GM18508 (cell line): ENCODE results near the gene ADCK2.
"Not testable (repeated sequence)": the region's sequence is repeated elsewhere in the genome, so short reads cannot be mapped to it uniquely, and the experiment has no call there.

Source experiments
- ATAC-seq: cut with Tn5 transposase; IDR thresholded peaks from one replicate; pipeline ENCODE4 v1.9.1; 2021; ENCODE audit warnings: moderate number of reproducible peaks; ENCODE audit not compliant: insufficient read depth, unreplicated experiment

Gene ADCK2

DNA sequence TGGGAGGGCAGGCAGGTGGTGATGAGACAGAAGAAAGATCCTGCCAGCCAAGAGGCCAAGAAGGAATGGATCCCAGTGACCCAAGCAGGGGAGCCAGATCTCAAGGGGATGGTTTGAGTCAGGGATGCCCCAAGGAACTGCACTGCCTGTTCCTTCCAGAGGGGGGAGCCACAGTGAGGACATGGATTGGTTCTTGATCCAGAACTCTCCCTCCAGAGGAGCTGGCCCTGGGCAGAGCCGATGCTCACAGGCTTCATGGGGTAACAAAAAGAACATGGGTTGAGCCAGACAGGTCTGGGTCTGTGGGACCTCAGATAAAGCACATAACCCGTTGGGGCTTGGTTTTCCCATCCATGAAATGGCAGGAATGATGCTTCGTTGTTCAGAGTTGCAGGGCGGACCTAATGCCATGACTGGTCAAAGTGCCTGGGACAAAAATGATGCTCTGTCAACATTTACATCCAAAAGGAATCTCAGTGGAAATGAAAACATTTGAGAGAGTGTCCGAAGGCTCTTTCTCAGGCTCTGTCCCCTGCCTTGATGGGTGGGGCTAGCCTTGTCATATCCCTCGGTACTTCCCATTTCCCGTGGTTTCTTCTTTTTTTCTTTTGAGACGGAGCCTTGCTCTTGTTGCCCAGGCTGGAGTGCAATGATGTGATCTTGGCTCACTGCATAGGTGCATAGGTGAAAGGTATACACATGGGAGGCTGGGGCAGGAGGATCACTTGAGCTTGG lies 27.4 kb upstream of the ADCK2 start:
- no peak for ATAC-seq

DNA sequence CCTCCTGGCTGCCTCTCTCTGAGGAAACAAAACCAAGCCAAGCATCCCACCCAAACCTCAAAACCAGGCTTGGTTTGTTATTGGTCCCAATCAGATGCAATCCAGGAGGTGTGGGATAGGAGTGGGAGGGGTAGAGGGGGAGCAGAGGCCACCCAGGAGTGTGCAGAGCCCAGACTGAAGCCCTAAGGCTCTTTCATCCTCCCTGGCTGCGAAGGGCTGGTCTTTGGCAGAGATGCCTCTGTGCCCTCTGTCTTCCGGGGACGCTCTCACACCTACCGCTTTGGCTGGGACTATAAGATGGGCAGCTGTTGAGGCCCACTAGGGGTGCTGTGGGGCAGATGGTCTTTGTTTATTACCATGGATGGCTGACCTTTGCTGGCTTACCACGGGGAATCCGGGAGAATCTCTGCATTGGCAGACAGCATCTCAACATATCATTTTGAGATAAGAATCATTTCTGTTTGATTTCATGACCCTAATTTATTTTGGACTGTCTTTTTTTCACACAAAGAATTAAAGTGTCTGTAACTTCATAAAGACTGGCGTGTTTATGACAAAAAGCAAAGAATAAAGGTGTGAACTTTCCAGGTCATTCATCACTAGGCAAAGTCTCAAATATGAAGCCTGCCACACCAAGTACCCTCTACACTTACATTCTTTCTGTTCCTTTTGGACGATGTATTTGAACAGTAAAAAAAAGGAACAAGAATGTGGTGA lies 25.7 kb upstream of the ADCK2 start:
- peak; percentile 78 for ATAC-seq

DNA sequence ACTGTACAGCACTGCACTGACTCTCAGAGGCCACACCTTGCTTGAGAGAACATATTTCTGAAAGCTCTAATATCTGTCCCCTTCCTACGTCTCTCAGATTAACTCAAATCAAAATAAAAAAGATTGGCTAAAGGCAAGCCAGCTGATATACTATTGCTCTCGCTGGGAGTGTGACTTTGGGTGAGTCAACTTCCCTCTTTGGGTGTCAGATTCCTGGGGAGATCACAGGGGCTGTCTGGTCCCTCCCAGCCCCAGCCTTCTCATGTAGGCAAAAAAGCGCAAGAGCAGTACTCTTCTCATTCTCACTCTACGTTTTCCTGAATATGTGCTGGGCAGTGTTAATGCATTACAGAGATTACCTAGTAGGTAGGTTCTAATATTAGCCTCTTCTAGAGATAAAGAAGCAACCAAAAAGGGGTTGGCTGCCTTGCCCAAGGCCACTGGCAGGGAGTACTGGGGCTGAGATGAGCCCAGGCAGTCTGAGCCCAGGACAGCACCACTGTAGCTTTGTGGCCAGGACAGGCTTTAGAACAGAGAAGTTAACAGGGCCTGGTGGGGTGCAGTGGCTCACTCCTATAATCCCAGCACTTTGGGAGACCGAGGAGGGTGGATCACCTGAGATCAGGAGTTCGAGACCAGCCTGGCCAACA lies 23.1 kb upstream of the ADCK2 start:
- ATAC-seq, result no peak

DNA sequence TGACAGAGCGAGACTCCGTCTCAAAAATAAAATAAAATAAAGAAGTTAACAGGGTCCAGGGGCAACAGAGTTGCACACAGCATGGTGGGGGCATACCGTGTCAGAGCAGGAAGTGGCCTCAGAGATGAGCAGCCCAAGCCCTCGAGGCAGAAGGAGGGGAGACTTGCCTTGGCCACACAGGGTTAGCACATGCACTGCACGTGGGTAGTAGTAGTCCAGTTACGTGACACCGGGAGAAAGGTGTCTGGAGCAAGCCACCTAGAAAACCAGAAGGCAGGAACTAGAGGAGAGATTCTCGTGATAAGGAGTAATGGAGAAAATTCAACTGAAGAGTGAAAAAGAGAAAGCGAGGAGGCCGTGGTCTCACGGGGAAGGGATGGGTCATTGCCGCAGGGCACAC lies 22.4 kb upstream of the ADCK2 start:
- ATAC-seq, result no peak

DNA sequence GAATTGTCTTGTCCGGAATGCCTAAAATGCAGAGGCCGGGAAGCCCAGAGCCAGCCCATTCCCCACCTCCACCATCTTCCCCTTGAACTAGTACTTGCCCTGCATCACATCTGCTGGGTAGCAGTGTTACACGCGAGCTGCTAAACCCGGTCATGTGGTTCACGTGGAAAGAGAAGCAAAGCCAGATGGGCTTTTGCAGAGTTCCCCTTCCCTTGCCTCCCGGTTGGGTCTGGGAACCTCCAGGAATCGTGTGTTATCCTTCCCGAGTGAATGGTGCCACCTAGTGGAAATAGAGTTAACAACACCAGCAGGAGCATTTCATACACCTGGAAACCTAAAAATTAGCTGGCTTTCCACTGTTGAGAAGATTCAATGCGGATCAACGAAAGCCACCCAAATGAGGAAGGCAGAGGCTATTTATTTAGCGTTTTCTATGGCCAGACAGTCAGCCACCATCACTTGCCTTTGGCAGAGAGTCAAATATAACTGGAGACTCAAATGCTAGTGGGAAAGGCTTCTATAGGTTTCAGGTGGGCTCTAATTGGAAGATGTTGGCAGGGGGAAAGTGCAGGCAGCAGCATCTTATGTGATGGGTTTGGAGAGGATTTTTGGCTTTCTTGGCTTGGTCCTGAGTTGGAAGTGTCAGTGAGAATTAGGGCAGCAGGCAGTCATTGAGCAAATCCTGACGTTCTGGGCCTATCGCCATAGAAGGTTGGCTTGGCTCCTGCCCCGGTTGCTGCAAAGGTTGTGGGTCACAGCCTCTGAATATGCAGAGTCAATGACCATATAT lies 19.2 kb upstream of the ADCK2 start:
- no peak for ATAC-seq

DNA sequence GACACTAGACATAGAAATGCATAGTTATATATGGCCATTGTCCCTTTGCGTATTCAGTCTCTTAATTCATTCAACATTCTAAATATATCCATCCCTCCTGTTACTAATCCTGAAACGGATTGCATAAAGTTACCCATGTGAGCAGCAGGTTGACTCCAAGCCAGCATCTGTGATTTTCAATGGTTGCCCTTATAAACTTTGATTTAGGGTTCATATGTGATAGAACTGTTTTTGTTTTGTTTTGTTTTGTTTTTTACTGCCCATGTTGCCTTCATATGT lies 18.7 kb upstream of the ADCK2 start:
- ATAC-seq, result no peak

DNA sequence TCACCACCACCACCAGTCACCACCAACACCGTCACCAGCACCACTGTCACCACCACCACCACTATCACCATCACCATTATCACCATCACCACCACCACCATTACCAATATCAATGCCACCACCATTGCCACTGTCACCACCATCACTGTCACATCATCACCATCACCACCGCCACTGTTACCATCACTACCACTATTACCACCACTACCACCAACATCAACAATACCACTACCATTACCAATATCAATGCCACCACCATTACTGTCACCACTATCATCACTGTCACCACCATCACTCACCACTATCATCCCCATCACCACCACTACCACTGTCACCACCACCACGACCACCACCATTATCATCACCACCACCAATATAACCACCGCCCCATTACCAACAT lies 18.1 kb upstream of the ADCK2 start:
- ATAC-seq, result no peak

DNA sequence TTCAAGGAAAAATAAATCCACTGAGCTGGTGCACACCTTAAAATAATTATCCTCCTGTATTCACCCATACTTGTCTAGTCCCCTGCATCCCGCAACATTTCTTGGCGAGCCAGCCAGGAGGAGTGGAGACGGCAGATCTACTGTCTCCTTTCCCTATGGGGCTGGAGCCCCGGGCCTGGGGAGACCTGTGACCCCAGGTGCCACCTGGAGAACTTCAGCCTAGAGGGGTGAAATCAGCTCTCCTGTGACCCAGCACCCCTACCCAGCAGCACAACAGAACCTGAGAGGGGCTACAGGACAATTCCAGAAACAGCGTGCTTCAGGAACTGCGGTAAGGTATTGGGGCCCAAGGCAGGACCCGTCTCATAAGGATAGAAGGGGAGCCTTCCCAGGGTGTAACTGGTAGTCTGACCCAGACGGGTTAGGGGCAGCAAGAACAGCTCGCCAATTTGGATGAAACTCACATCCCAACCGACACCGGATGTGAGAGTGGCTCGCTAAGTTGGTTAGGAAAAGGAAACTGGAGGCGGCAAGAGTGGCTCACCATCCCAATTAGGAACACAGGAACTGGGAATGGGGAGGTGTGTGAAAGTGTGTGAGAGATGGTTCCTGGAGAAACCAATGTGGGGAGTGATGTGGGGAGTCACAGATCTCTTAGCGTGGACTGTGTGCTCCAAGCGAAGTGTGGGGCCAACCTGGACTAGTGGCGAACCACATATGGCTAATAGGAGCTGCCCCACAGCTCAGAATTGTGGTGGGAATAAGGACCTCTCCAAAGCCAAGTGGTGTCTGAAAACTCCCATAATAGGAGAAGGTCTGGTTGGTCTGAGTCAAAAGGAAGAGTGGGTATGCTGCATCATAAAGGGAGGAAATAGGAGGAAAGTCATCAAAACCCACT lies 17.0 kb upstream of the ADCK2 start:
- no peak for ATAC-seq

DNA sequence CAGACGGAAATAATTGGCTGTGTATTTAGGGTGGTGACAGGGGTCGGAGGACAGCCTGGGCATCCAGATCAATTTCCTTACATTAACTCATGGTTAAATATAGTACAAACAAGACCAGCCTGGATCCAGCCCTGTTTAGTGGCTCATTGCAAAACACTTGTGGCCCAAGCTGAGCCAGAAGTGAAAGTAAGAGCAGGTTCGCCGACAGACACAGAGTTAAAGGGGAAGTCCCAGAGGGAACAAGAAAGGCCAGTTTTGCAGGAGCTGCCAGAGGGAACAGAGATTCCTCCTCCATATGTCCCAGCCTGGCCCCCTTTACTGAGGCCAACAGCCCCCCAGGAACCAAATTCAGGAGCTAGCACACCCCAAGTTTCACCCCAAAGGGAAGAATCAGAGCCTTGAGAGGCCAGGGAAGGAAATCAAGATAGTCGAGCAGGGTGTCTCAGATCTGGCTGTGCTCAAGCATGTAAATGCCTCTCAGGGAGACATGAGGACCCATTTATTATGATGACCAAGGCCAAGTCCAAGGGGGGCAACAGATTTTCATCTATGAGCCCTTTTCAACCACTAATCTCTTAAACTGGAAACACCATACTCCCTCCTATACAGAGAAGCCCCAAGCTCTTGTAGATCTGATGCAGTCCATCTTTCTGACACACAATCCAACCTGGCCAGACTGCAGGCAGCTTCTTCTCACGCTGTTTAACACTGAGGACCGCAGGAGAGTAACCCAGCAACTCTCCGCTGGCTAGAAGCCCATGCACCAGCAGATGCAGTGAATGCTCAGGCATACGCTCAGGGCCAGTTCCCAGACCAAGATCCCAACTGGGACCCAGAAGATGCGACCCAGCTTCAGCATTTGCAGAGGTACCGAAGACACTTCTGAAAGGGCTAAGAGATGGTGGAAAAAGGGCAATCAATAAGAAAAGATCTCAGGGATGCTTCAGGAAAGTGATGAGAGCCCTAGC lies 15.9 kb upstream of the ADCK2 start:
- peak; percentile 81 for ATAC-seq

DNA sequence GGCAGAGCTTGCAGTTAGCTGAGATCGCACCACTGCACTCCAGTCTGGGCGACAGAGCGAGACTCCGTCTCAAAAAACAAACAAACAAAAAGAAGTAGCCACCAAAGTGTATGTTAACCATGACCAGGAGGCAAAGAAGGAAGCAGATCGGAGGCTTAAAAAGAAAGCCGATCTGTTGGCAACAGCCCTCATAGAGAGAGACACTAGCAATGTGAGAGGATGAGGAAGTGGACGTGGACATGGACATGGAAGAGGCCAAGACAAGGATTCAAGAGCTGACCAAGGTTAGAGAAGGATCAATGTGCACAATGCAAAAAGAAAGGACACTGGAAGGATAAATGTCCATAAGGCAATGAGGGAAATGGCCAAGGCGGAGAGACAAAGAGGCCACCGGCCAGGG lies 14.9 kb upstream of the ADCK2 start:
- ATAC-seq, result no peak

DNA sequence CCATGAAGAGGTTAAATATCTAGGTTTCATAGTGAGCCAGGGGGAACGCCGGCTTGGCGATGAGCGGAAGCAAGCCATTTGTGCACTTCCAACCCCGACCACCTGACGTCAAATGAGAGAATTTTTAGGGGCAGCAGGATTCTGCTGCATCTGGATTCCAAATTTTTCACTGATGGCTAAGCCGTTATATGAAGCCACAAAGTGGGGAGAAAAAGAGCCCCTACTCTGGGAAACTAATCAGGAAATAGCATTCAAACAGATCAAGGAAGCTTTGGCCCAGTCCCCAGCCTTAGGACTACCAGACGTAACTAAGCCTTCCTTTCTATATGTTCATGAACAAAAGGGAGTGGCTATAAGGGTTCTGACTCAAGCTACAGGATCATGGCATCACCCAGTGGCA lies 12.9 kb upstream of the ADCK2 start:
- no peak for ATAC-seq

DNA sequence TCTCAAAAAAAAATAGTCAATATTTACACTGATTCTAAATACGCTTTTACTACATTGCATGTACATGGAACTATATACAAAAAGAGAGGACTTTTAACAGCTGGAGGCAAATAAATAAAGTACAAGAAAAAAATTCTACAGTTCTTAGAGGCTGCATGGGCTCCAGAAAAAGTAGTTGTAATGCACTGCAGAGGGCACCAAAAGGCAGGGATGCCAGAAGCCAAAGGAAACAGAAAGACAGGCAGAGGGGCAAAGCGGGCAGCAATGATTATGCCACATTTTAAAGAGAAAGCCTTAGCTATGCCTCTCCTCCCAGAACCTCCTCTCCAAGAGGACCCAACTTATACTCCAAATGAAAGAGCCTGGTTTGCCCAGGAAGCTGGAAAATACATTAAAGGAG lies 11.6 kb upstream of the ADCK2 start:
- no peak for ATAC-seq

DNA sequence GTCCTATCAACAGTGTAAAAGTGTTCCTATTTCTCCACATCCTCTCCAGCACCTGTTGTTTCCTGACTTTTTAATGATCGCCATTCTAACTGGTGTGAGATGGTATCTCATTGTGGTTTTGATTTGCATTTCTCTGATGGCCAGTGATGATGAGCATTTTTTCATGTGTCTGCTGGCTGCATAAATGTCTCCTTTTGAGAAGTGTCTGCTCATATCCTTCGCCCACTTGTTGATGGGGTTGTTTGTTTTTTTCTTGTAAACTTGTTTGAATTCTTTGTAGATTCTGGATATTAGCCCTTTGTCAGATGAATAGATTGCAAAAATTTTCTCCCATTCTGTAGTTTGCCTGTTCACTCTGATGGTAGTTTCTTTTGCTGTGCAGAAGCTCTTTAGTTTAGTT lies 9.8 kb upstream of the ADCK2 start:
- ATAC-seq, result not testable (repeated sequence)

DNA sequence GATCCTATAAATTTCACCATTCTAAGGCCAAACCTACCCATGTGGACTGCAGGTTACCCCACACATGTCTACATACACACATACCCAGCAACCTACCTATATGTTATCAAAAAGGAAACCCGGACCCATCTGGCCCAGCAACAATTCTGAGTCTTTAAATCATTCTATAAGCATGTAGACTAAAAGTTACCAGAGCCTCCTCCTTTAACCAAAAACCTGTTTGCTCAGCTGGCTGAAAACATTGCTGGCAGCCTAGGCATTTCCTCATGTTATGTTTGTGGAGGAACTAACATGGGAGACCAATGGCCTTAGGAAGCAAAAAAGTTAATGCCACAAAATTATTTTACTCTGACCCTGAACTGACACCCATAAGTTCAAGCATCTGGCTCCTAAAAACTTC lies 5.3 kb upstream of the ADCK2 start:
- no peak for ATAC-seq

DNA sequence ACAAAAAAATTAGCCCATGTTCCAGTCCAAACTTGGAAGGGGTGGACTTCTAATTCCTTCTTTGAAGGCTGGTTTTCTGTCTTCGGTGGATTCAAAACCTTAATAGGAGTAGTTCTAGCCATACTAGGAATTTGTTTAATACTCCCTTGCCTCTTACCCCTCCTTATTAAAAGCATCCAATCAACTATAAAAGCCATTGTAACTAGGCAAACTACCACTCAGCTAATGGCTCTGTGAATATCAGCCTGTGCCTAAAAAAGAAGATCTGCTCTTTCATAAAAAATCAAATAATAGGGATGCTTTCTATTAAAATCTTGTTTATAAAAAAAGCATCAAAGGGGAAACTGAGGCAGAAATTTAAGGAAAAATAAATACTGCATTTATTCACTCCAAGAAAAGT lies 4.1 kb upstream of the ADCK2 start:
- ATAC-seq, result no peak

DNA sequence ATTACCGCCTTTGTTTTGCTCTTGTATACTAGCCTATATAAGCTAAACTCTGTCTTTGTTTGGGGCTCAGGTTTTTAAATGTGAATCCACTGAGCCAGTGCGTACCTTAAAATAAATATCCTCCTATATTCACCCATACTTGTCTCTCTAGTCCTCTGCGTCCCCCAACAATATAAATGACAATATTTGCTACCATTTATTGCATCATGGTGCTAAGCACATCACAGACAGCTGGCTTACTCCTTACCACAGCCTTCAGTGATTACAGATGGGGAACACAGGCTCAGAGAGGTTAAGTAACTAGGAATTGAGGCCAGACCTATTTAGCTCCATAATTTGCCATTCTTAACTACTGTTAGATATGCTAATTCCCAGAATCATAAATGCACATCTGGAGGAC lies 3.4 kb upstream of the ADCK2 start:
- ATAC-seq, result no peak

DNA sequence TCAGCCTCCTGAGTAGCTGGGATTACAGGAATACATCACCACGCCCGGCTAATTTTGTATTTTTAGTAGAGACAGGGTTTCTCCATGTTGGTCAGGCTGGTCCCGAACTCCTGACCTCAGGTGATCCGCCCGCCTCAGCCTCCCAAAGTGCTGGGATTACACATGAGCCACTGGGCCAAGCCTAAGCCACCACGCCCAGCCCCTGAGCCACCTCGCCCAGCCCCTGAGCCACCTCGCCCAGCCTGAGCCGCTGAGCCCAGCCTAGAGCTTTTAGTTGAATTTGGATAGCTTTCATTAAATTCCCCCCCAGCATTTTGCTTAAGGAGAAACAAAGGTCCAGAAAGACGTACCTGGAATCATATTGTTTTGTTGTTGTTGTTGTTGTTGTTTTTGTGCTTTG lies 2.9 kb upstream of the ADCK2 start:
- not testable (repeated sequence) for ATAC-seq

DNA sequence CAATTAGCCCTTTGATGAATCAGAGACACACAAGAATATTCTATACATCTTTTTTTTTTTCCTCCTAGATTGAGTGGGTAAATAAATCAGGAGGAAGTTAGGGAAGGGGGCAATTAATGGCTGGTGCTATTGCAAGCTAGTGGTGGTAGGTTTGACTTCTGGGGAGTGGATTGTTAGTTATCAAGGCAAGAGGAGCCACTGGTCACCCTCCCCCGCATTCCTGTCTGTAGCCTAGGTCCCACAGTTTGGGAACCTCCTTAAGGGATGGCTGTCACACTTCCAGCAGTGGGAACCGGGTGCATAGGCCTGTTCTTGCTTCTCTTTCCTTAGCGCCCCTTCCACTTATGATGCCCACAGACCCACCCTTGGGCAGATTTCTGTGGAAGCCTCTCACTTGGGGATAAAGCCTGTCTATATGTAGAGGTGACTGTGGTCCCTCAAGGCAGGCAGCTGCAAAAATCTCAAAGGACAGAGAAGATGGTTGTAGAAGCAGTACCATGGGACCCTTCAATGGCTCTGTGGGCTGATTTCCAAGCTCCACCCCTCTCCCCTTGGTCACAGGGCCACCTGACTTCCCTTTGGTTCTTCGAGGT lies 2.3 kb upstream of the ADCK2 start:
- ATAC-seq, result no peak

DNA sequence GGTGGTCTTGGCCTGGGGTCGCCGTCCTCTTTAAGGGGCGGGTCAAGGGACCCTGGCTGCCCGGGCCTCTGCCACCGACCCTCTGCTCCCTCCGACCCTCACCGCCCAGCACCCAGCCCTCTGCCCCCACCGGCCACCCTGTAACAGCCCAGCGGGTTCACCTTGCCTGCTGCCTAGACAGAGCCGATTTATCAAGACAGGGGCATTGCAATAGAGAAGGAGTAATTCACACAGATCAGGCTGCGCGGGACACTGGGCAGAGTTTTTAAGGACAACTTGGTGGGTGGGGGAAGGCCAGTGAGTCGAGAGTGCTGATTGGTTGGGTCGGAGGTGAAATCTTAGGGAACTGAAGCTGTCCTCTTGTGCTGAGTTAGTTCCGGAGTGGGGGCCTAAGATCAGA lies 779 bp upstream of the ADCK2 start:
- no peak for ATAC-seq
